Thyroid gland (tissue), 4 donors: ENCODE measurements around the gene PTPRZ1.

Source experiments
- CTCF ChIP-seq, 6 experiments: fragments of 200-600 bp in 3 of 6; fragments of 450-650 bp in 3 of 6; sonication (generic) in 3 of 6; IDR thresholded peaks; one replicate each; pipeline ENCODE4 v1.5.1; 2016 to 2019; ENCODE audit warnings: antibody characterized with exemption in 6 of 6, mild to moderate bottlenecking in 2 of 6, inconsistent platforms in 1 of 6, moderate library complexity in 1 of 6
- POLR2A ChIP-seq, 2 donors: fragments of 450-650 bp; IDR thresholded peaks; one replicate each; pipeline ENCODE4 v1.6.1; 2017; ENCODE audit warnings: antibody characterized with exemption in 2 of 2, mild to moderate bottlenecking in 2 of 2, moderate library complexity in 1 of 2

GRCh38 chr7:121919986-121920385, 47.0 kb downstream of the PTPRZ1 start:
- TF ChIP-seq POLR2A (IDR thresholded peaks at IDR 0.05): no peak
- TF ChIP-seq CTCF (IDR thresholded peaks at IDR 0.05): no peak
